K562 (cell line): Measurements from ENCODE around the gene GP1BB.

Source experiments
- EZH2 ChIP-seq: IDR thresholded peaks from 2 replicates; pipeline ENCODE4 v1.6.1; 2012; ENCODE audit warnings: low read depth, mild to moderate bottlenecking, inconsistent platforms, low read length, borderline replicate concordance
- GATA2 ChIP-seq: sonication (generic); formaldehyde crosslinking; IDR thresholded peaks from 2 replicates; pipeline ENCODE4 v1.4.0; 2020; ENCODE audit warnings: mild to moderate bottlenecking, missing genetic modification reagents
- ILK ChIP-seq: fragments of 450-650 bp; IDR thresholded peaks from 2 replicates; pipeline ENCODE4 v1.6.1; 2016; ENCODE audit warnings: missing genetic modification characterization, low read depth, mild to moderate bottlenecking, missing compliant biosample characterization, moderate library complexity, borderline replicate concordance
- IRF2 ChIP-seq: sonication (generic); formaldehyde crosslinking; IDR thresholded peaks from 2 replicates; pipeline ENCODE4 v1.8.1; 2022; ENCODE audit warnings: mild to moderate bottlenecking, missing genetic modification reagents
- POLR2A ChIP-seq: fragments of 450-650 bp; conservative IDR thresholded peaks from 2 replicates; pipeline ENCODE4 v1.6.1; 2016
- ZNF551 ChIP-seq: fragments of 250-450 bp; sonication (Bioruptor Pico); IDR thresholded peaks from 2 replicates; pipeline ENCODE4 v1.5.0; 2021; ENCODE audit warnings: mild to moderate bottlenecking, moderate library complexity
- TF ChIP-seq, protein P1 (sequence below), 3 experiments: IDR thresholded peaks in 2 of 3; conservative IDR thresholded peaks in 1 of 3; 2 replicates each; pipeline ENCODE4 v1.5.1; 2011 to 2012; ENCODE audit warnings: low read length in 3 of 3, mild to moderate bottlenecking in 3 of 3, control low read depth in 2 of 3, improper control_type of control experiment in 1 of 3, inconsistent platforms in 1 of 3, low read depth in 1 of 3, mixed read lengths in 1 of 3, moderate library complexity in 1 of 3; ENCODE audit not compliant: insufficient read depth in 2 of 3

GRCh38 chr22:19733755-19734154 is 10.4 kb downstream of the GP1BB start:
- TF ChIP-seq ILK (tag) (no peak), EZH2 (no peak), POLR2A (no peak), GATA2 (CRISPR knock-in tag) (no peak), IRF2 (CRISPR knock-in tag) (no peak), ZNF551 (CRISPR knock-in tag) (no peak)
- TF ChIP-seq, protein P1, sequence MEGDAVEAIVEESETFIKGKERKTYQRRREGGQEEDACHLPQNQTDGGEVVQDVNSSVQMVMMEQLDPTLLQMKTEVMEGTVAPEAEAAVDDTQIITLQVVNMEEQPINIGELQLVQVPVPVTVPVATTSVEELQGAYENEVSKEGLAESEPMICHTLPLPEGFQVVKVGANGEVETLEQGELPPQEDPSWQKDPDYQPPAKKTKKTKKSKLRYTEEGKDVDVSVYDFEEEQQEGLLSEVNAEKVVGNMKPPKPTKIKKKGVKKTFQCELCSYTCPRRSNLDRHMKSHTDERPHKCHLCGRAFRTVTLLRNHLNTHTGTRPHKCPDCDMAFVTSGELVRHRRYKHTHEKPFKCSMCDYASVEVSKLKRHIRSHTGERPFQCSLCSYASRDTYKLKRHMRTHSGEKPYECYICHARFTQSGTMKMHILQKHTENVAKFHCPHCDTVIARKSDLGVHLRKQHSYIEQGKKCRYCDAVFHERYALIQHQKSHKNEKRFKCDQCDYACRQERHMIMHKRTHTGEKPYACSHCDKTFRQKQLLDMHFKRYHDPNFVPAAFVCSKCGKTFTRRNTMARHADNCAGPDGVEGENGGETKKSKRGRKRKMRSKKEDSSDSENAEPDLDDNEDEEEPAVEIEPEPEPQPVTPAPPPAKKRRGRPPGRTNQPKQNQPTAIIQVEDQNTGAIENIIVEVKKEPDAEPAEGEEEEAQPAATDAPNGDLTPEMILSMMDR (IDR thresholded peaks at IDR 0.05 in 2 of 3, conservative IDR thresholded peaks at IDR 0.05 in 1 of 3; ENCODE audit: insufficient read depth in 2 of 3, low read depth in 1 of 3, low read length in 3 of 3) = no peak
